Muscle of back (tissue), 11 donors: ENCODE results near the gene KCNG2. TPM values are rescaled to one million over a fixed set of nuclear protein-coding genes. Genes with fewer than 3 reads are reported as not detected.
"Not testable (repeated sequence)": the region's sequence is repeated elsewhere in the genome, so short reads cannot be mapped to it uniquely, and the experiment has no call there.

ENCODE experiments used
- DNase-seq, 3 donors: peaks; one replicate each; pipeline versions ENCODE4 v3.0.0 to v3.0.0-alpha.2; 2013
- polyA plus RNA-seq, 10 donors: library from polyadenylated mRNA; unstranded; fragments of 120-200 nt; gene quantifications; one replicate each; pipeline ENCODE4 v1.2.1, GENCODE V29; 2013; ENCODE audit not compliant: insufficient read length in 10 of 10

The KCNG2 gene
- polyA plus RNA-seq, 10 donors = 0.13 to 0.63 (median 0.37) TPM

DNA sequence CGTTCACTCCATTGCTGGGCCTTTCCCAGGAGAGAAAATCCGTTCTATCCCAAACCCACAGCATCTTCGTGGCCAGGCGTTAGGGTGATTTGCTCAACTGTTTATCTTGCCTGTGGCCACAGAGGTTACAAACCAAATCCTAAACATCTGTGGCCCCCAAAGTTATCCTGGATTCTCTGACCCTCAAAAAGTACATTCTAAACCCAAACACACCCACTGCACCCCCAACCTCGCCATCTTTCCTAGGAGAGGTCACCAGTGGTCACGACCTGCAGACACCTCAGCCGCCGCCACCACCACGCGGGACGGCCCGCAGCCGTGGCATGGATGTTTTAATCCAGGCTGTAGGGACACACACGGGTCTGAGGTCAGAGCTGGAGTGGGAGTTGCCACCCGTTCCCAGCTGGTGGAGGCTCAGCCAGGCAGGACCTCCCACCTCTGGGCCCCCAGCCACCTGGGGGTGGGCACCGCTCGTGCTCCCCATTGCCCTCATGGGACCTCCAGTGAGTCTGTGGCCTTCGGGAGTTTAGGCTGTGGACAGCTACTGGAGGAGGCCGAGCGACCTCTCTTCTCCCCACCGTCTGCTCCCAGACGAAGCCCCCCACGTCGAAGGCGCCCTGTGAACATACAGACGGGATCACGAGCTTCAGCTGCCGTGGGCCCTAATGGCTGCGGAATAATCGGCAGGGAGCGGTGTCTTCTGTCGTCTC, 72.0 kb downstream of the KCNG2 start:
- no peak for DNase-seq

DNA sequence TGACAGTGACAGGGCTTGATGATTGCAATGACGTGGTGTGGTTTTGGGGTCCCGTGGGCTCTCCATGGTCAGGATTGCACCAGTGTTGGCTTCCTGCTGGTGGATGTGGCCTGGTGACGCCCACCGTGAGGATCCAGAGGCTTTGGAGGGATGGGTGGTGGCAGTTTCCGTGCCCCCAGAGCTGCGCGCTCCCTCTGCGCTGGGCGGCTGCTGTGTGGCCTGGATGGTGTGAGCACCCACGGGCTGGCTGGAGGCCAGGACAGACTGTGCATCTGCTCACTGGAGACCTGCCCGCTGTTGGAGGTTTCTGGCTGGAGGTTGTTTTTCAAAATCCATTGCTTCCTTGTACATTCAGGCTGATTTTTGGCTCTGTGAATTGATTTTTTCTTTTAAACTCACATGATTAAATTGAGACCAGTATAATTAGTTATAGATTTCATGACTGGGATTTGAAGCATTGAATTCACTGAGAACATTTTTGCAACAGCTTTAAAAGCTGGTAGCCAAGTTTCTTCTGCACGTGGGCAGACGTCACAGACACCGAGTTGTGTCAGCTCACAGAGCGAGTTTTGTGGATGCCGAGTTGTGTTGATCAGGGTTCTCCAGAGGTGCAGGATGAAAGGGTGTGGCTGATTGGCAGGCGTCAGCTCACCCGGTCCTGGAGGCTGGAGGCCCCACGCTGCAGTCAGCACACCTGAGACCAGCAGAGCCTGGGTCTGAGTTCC, 72.7 kb downstream of the KCNG2 start:
- peak in 2 of 3 donors; percentile 9 to 47 for DNase-seq

DNA sequence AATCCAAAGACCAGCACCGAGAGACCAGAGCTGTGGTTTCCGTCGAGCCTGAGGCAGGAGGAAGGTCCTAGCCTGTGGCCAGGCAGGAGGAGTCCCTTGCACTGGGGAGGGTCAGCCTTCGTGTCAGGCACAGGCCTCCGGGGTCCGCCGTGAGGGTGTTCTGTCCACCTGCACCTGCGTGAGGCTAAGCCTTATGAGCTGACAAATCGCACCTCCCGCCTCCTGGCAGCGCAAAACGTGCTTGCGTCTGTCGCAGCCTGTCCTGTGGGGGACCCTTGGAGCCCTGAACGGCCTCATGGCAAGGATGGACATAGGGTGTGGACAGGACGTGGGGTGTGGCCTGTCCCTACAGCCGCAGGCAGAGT, 73.3 kb downstream of the KCNG2 start:
- DNase-seq = no peak

DNA sequence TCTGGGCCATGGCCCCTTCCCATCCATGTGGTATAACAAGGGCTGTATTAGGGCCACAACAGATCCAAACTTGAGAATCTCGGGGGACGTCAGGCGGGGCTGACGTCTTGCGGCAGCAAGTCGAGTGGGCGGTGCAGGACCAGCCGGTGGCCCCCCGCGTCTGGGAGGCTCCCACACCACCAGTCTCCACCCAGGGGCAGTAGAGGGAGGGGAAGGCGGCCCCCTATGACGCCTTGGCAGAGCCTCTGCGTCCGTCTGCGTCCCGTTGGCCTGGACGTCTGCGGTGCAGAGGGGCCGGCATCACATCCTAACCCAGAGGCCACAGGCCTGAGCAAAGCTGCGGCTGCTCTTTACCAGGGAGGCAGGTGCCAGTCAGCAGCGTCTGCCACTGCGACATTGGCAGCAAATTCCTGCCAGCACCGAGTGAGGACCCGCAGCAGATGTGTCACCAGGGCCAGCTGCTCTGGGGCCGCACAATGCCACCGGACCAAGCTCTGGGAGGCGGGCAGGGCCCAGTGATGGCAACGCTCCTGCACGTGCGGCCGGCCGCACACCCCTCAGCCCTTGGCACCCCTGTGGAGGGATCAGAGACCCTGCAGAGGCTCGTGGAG, 73.8 kb downstream of the KCNG2 start:
- no peak for DNase-seq

DNA sequence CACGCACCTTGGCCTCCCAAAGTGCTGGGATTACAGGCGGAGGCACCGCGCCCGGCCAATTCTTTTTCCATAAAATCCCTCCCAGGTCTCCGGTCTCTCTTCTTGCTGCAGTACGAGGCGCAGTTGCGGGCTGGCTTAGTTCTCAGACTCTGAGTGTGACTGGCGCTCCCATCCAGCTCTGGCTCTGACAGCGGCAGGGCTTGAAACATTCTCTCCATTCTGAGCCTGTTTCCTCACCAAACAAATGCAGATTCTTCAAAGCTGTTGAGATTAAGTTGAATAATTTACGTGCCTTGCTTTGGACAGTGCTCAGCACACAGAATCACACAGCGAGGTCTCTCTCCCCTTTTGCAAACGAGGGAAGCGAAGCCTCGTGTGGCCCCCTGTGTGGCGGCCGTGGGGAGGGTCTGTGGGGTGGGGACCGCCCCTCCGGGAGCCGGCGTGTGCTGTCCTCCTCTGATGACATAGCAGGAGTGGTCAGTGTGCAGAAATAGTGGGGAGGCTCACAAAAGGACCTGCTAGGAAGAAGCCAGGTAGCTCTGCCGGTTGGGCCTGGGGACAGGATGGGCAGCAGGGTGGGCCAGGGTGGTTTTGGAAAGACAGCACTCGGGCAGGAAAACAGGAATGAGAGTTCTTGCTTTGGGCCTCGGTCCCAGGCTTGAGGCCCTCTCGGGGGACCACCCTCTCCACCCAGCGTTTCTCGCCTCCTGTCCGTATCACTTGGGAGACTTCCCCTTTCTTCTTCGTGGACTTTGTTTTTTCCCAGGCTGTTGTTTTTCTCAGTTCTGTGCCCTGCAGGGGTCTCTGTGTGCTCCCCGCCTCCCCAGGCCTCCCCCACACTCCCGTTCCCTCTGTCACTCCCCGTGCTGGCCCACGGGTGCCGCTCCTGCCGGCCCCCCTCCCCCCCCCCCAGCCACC, 75.0 kb downstream of the KCNG2 start:
- DNase-seq = peak in 1 of 3 donors; percentile 34

DNA sequence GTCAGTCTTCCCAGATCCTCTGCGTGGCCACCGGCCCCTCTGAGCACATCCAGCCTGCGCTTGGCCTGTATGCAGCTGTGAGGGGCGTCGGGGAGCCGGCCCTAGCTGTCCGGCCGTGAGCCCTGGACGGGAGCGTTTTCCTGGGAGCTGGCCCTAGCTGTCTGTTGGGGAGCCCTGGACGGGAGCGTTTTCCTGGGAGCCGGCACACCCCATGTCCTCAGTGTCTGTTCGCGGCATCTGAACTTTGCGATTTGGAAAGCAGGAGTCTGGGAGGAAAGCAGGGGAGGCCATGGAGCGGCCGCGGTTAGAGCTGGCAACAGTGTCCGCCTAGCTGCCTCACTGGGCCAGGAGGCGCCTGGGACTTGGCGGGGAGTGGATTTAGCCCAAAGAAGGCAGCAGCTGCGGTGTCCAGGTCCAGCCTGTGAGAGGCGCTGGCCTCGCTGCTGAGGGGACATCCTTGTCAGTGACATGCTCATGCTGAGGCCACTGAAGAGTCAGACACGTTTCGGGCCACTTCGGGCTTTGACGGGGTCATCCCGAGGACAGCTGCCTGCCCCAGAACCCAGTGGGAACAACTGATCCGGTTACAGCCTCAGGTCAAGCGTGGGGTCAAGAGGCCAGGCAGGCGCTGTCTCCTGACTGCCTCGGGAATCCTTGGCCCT, 75.8 kb downstream of the KCNG2 start:
- peak in 2 of 3 donors; percentile 38 to 60 for DNase-seq

DNA sequence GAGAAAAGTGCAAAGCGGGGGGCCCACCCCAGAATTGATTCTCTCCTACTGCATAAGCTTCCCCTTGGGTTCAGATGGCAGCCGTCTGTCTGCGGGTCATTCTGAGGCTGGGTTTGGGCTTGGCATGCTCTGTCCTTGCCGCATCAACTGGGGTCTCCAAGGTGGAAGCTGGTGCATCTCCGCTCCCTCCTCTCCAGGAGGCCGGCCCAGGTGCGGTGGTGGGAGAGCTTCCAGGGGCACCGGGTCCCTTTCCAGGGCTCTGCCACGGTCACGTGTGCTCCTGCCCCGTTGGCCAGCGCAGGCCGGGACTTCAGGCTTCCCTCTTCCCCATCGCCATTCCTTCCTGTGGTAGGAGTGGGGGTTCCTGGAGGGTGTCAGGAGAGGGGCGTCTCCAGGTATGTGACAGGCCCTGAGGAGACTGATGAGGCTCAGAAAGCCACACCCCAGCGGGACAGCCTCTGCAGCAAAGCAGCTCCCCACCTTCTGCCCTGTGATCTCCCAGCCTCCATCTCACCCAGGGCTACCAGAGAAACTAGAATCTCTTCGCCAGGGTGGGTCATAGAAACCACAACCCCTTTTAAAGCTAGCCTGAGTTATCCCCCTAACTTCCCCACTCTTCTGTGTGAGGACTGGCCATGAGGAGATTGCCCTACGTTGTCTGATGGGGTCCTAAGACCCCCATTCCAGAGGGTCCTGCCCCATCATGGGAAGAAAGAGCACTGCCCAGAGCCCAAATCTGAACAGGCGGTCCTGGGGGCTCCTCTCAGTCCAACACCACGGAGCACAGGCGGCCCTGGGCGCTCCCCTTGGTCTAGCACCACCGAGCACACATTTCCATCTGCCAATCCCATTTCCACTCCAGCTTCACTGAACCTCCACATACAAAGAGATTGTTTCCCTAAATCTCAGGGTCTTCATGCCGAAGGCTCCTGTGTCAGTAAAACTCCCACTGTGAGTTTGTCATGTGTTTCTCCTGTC, 77.1 kb downstream of the KCNG2 start:
- no peak for DNase-seq

DNA sequence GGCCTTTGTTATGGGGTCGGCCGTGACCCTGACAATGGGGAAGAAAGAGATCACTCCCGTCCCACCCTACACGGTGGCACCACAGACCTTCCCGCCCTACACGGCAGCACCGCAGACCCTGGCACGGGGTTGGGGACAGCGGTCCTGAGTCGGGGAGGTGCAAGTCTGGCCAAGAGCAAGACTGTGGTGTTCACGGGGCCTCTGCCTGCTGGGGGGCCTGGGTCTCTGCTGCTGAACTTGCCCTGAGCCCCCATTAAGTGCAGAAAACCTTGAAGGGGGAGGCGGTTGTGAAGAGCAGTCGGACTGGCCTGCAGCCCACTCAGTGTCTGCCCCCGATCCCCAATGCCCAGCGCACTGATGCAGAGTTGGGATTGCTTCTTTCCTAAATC, 77.8 kb downstream of the KCNG2 start:
- no peak for DNase-seq

DNA sequence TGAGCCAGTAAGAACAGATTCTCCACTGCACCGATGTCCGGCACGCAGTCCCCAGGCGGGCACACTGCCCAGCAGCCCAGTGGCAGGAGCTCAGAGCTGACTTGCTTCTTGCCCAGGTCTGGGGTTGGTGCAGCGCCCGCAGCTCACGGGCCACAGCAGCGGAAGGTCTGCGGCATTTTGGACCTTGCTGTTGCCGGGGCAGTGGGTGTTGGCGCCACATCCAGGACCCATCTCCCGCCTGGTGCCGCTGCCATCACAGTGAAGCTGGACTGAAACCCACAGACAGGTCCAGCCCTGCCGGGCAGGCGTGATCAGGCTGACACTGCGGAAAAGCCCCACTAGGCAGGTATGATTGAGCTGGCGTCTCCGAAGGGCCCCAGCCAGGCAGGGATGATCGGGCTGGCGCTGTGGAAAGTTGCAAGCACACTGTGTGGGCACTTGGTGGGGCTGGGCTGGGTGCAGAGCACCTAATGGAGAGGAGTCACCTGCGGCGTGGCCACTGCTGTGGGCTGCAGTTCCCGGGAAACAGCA, 78.3 kb downstream of the KCNG2 start:
- no peak for DNase-seq

DNA sequence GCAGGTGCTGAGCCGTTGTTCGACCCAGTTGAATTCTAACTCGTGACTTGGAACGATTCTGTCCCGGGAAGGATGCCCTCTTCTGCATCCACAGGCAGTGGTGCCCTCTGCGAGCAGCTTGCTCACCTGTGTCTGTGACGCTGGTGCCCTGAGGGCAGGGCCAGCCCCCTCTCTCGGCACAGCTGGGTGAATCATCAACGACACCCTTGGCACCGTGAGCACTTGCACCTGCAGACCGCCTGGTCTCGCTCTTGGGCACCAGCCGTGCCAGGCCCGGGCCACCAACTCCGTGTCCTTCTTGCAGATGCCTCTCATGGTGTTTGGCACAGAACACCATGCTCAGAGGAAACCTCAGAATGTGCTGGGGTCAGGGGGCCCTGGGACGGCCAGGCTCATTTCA, 78.8 kb downstream of the KCNG2 start:
- no peak for DNase-seq

DNA sequence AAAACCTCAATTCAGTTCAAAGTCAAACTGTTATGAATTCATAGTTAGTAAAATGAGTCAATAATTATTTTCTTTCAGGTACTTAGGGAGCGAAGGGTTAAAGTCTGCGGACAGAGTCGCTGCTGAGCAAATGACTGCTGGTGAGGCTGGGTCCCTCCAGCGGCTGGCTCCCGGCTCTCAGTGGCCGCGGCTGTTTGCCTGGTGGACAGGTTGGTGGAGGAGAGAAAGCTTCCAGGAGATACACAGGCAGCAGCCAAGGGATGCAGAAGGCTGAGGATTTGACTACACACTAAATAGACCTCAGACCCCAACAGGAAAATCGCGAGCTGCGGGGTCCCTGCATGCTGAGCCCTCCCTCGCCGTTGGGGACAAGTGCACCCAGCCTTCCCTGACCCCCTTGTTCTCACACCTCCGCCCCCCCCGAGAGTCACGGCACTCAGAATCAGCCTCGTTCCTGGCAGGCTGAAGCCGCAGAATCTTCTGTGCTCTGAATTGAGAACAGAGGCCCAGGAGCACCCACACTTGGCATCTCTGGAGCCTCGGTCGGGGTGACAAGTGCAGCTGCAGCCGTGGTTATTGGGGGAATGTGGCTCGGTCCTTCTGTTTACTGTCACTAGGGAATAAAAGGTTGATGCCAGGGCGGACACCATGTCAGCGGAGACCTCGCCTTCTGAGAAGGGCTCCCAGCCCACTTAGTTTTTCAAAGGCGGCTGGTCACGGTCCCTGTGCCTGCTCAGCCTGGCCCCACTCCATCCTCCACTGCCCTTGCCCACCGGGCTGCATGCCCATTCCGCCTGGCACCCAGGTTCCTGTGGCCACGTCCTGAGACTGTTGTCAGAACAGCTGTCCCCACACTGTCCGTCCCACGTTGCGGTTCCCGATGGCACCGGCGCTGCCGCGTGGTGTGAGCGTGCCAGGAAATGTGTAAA, 79.7 kb downstream of the KCNG2 start:
- no peak for DNase-seq

DNA sequence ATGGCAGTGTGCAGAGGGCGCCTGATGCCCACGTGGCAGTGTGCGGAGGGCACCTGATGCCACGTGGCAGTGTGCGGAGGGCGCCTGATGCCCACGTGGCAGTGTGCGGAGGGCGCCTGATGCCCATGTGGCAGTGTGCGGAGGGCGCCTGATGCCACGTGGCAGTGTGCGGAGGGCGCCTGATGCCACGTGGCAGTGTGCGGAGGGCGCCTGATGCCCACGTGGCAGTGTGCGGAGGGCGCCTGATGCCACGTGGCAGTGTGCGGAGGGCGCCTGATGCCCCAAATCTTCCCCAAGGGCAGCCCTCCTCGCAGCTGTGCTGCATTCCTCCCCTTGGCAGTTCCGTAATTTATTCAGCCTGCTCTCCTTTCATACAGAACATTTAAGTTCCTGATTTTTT, 80.5 kb downstream of the KCNG2 start:
- not testable (repeated sequence) for DNase-seq

DNA sequence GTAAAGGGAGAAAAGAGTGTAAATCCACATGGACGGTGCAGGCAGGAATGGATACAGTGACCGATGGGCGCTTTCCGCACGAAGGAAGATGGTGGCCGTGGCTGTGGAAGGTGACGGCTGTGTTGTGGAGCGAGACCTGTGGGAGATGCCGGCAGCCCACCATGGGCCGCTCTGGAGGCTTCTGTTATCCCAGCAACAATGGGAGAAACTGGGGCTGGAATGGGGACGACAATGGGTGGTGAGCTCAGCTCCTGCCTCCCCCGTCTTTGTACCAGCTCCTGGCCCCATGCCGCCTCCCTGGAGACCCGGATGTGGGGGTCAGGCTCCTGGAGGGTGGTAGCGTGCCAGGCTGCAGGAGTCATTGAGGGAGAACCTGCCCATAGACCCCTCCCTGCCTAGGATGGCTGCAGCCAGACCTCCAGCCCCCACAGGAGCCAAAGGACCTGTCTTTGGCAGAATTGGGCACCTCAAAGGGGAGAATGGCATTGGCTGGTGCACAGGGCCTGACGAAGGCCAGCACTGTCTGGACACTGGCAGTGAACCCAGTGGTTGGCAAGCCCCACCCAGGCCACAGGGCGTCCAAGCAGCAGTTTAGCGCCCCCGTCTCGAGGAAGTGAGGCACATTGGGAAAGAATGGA, 81.1 kb downstream of the KCNG2 start:
- DNase-seq = no peak

DNA sequence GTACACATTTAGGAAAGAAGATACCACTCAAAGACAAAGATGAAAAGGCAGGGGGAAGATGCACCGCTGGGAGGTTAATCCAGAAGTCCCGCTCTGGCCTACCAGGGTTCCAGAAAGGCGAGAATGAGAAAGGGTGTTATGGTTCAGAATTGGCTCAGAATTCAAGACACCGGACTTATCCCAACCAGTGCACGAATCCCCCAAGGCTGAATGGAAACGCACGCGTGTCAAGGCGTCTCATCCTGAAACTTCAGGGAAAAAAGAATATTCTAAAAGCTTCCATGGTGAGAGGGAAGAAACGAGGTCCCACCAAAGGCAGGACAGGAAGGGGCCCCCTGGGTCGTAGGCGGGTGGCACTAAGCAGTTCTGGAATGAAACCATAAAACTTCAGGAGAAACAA, 81.8 kb downstream of the KCNG2 start:
- no peak for DNase-seq

DNA sequence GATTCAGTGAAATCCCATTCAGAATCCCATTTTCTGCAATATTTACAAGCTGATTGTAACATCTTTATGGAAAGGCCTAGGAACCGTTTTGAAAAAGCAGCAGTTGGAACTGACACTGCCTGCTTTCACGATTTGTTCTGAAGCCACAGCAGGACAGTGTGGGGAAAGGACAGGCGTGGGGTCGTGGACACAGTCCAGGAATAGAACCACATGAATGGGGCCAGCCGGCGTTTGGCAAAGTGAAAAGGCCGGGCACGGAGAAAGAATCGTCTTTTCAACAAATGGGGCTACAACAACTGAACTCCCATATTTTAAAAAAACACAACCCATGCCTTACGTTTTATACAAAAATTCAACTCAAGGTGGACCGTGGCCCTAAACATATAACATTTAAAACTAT, 84.0 kb downstream of the KCNG2 start:
- no peak for DNase-seq

DNA sequence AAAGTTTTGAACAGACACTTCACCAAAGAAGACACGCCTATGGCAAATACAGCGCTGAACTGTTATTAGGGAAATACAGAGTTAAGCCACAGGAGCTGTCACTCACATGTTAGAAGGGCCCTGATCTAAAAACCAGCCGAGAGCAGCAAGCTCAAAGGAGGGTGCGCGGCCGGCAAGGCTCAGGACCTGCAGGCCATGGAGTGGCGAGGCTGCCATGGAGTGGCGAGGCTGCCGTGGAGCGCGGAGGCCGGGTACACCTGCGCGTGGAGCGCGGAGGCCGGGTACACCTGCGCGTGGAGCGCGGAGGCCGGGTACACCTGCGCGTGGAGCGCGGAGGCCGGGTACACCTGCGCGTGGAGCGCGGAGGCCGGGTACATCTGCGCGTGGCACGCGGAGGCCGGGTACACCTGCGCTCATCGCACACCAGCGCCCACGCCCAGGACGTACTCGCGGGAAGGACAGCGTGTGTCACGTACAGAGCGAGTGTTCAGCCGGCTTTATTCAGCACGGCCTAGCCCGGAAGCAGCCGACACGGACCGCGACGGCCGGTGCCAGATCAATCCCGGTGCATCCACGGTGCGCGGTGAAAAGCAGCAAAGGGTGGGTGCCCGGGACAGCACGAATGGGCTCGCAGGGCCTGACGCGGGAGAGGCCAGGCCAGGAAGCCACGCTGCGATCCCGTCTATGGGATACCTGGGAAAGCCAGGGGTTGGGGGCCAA, 84.9 kb downstream of the KCNG2 start:
- no peak for DNase-seq

DNA sequence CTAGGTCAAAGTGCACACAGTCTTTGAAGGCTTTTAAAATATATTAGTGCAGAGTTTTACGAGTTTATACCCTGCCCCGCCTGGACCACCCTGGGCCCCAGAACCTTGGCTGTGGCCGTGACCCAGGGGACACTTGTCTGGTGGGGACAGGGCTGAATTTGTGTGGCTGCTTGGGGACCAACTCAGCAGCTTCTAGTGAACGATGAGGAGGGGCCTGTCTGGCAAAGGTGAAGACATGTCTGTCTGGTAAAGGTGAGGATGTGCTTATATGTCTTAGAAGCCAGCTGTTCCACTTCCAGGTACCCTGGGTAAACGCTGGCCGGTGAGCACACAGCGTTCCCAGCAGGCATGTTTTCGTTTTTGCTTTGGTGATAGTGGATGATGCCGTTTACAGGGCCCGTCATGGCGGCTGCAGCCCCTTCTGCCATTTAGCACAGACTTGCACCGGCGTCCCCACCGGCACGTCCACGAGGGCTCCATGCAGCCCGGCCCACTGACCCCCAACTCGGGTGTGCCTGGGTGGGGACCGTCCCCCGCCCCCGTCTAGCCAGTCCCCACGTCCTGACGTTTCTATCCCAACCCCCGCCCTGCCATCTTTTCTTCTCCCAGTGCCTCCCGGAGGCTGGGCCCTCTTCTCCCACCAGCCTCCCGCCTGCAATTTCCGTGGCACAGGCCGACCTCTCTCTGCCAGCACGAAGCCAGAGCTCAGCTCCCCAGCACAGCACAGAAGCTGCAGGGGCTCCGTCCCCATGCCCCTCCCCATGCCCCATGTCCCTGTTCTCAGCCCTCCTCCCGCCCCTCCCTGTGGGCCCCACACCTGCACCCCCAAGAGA, 85.9 kb downstream of the KCNG2 start:
- no peak for DNase-seq
